ENCODE results near the gene UBR2. TPM values are rescaled to one million over a fixed set of nuclear protein-coding genes. Genes with fewer than 3 reads are reported as not detected.

The UBR2 gene
- total RNA-seq (48.1 TPM), polyA plus RNA-seq (13.0 TPM)

GRCh38 chr6:42563697-42564505 lies at the start of gene UBR2:
Gene UBR2 (plus strand): TSS chr6:42564029. CDS start chr6:42564320, 291 bp downstream.
- Histone ChIP-seq H3K4me1 (ENCODE audit: insufficient read depth) (no peaks in the 10 kb centered on the region), H3K36me3 (ENCODE audit: insufficient read depth) (no peaks in the 10 kb centered on the region), H3K27ac (ENCODE audit: low read depth) (peak within 1 kb of the TSS; percentile 89), H3K4me3 (ENCODE audit: low read depth, low read length) (peak within 1 kb of the TSS; percentile 70)
- under 1% methylated on average over 50 of the region's 50 CpGs for WGBS
- DNase-seq (ENCODE audit: extremely low spot score) = peak; percentile 97

- Histone ChIP-seq H3K4me1 (ENCODE audit: insufficient read depth) (no peaks in the 10 kb centered on the region), H3K4me3 (ENCODE audit: low read depth, low read length) (no peak overlapping the region), H3K36me3 (ENCODE audit: insufficient read depth) (no peaks in the 10 kb centered on the region), H3K27ac (ENCODE audit: low read depth) (no peak overlapping the region)
- no peak for DNase-seq (ENCODE audit: extremely low spot score)
- 97% methylated on average over 1 of the region's 1 CpG for WGBS
Measured at GRCh38 chr6:42514745-42515144, 49.1 kb upstream of the UBR2 start.

- H3K27ac ChIP-seq (ENCODE audit: low read depth) = no peak overlapping the region
- no peaks in the 10 kb centered on the region for H3K36me3 ChIP-seq (ENCODE audit: insufficient read depth)
- H3K4me3 ChIP-seq (ENCODE audit: low read depth, low read length) = no peak overlapping the region
- no peaks in the 10 kb centered on the region for H3K4me1 ChIP-seq (ENCODE audit: insufficient read depth)
- WGBS = 94% methylated on average over 2 of the region's 2 CpGs
- no peak for DNase-seq (ENCODE audit: extremely low spot score)
Measured at GRCh38 chr6:42519779-42520178, 44.0 kb upstream of the UBR2 start.

- Histone ChIP-seq H3K4me1 (ENCODE audit: insufficient read depth) (no peaks in the 10 kb centered on the region), H3K4me3 (ENCODE audit: low read depth, low read length) (no peak overlapping the region), H3K27ac (ENCODE audit: low read depth) (no peak overlapping the region), H3K36me3 (ENCODE audit: insufficient read depth) (no peaks in the 10 kb centered on the region)
- no peak for DNase-seq (ENCODE audit: extremely low spot score)
- WGBS = 69% methylated on average over 6 of the region's 6 CpGs
Measured at GRCh38 chr6:42520786-42521607, 42.8 kb upstream of the UBR2 start.

GRCh38 chr6:42522036-42522435 lies 41.8 kb upstream of the UBR2 start:
- 71% methylated on average over 2 of the region's 2 CpGs for WGBS
- Histone ChIP-seq H3K36me3 (ENCODE audit: insufficient read depth) (no peaks in the 10 kb centered on the region), H3K4me1 (ENCODE audit: insufficient read depth) (no peaks in the 10 kb centered on the region), H3K27ac (ENCODE audit: low read depth) (no peak overlapping the region), H3K4me3 (ENCODE audit: low read depth, low read length) (no peak overlapping the region)
- DNase-seq (ENCODE audit: extremely low spot score) = no peak

- Histone ChIP-seq H3K4me1 (ENCODE audit: insufficient read depth) (no peaks in the 10 kb centered on the region), H3K27ac (ENCODE audit: low read depth) (no peak overlapping the region), H3K4me3 (ENCODE audit: low read depth, low read length) (no peak overlapping the region), H3K36me3 (ENCODE audit: insufficient read depth) (no peaks in the 10 kb centered on the region)
- DNase-seq (ENCODE audit: extremely low spot score) = no peak
- WGBS = 87% methylated on average over 8 of the region's 8 CpGs
Measured at GRCh38 chr6:42522942-42523814, 40.7 kb upstream of the UBR2 start.

- H3K27ac ChIP-seq (ENCODE audit: low read depth) = peak overlapping the region; percentile 10
- DNase-seq (ENCODE audit: extremely low spot score) = no peak
- H3K4me3 ChIP-seq (ENCODE audit: low read depth, low read length) = no peak overlapping the region
- H3K4me1 ChIP-seq (ENCODE audit: insufficient read depth) = no peaks in the 10 kb centered on the region
- no peaks in the 10 kb centered on the region for H3K36me3 ChIP-seq (ENCODE audit: insufficient read depth)
- WGBS = 69% methylated on average over 4 of the region's 4 CpGs
Measured at GRCh38 chr6:42525206-42525605, 38.6 kb upstream of the UBR2 start.

- no peak overlapping the region for H3K4me3 ChIP-seq (ENCODE audit: low read depth, low read length)
- 93% methylated on average over 3 of the region's 3 CpGs for WGBS
- no peak overlapping the region for H3K27ac ChIP-seq (ENCODE audit: low read depth)
- H3K36me3 ChIP-seq (ENCODE audit: insufficient read depth) = no peaks in the 10 kb centered on the region
- no peak for DNase-seq (ENCODE audit: extremely low spot score)
- H3K4me1 ChIP-seq (ENCODE audit: insufficient read depth) = no peaks in the 10 kb centered on the region
Measured at GRCh38 chr6:42526616-42527015, 37.2 kb upstream of the UBR2 start.

GRCh38 chr6:42527204-42527603 lies 36.6 kb upstream of the UBR2 start:
- no peak overlapping the region for H3K27ac ChIP-seq (ENCODE audit: low read depth)
- no peak for DNase-seq (ENCODE audit: extremely low spot score)
- no peaks in the 10 kb centered on the region for H3K4me1 ChIP-seq (ENCODE audit: insufficient read depth)
- H3K4me3 ChIP-seq (ENCODE audit: low read depth, low read length) = no peak overlapping the region
- 94% methylated on average over 1 of the region's 1 CpG for WGBS
- H3K36me3 ChIP-seq (ENCODE audit: insufficient read depth) = no peaks in the 10 kb centered on the region

GRCh38 chr6:42530296-42530695 lies 33.5 kb upstream of the UBR2 start:
- 100% methylated on average over 1 of the region's 1 CpG for WGBS
- Histone ChIP-seq H3K27ac (ENCODE audit: low read depth) (no peak overlapping the region), H3K36me3 (ENCODE audit: insufficient read depth) (no peaks in the 10 kb centered on the region), H3K4me3 (ENCODE audit: low read depth, low read length) (no peak overlapping the region), H3K4me1 (ENCODE audit: insufficient read depth) (no peaks in the 10 kb centered on the region)
- no peak for DNase-seq (ENCODE audit: extremely low spot score)

GRCh38 chr6:42530751-42531150 lies 33.1 kb upstream of the UBR2 start:
- H3K27ac ChIP-seq (ENCODE audit: low read depth) = no peak overlapping the region
- no peak for DNase-seq (ENCODE audit: extremely low spot score)
- no peak overlapping the region for H3K4me3 ChIP-seq (ENCODE audit: low read depth, low read length)
- no peaks in the 10 kb centered on the region for H3K4me1 ChIP-seq (ENCODE audit: insufficient read depth)
- WGBS = 39% methylated on average over 1 of the region's 1 CpG
- no peaks in the 10 kb centered on the region for H3K36me3 ChIP-seq (ENCODE audit: insufficient read depth)

GRCh38 chr6:42532038-42532669 lies 31.7 kb upstream of the UBR2 start:
- DNase-seq (ENCODE audit: extremely low spot score) = no peak

GRCh38 chr6:42533794-42534193 lies 30.0 kb upstream of the UBR2 start:
- WGBS = 87% methylated on average over 5 of the region's 5 CpGs
- no peak for DNase-seq (ENCODE audit: extremely low spot score)
- H3K36me3 ChIP-seq (ENCODE audit: insufficient read depth) = no peaks in the 10 kb centered on the region
- no peak overlapping the region for H3K27ac ChIP-seq (ENCODE audit: low read depth)
- no peak overlapping the region for H3K4me3 ChIP-seq (ENCODE audit: low read depth, low read length)
- no peaks in the 10 kb centered on the region for H3K4me1 ChIP-seq (ENCODE audit: insufficient read depth)

More at GRCh38 chr6:42532038-42532669, 31.7 kb upstream of the UBR2 start:
- Histone ChIP-seq H3K27ac (ENCODE audit: low read depth) (no peak overlapping the region), H3K4me3 (ENCODE audit: low read depth, low read length) (no peak overlapping the region), H3K36me3 (ENCODE audit: insufficient read depth) (no peaks in the 10 kb centered on the region), H3K4me1 (ENCODE audit: insufficient read depth) (no peaks in the 10 kb centered on the region)

Measured in urinary bladder (tissue), 4 donors.